ENCODE data around the gene TPST2. TPM values are rescaled to one million over a fixed set of nuclear protein-coding genes. Genes with fewer than 3 reads are reported as not detected.

Gene TPST2
- polyA plus RNA-seq, 3 donors = 62.8 to 83.8 (median 69.5) TPM

- Histone ChIP-seq H2AFZ (ENCODE audit: insufficient read depth, low read depth, low read length, poor library complexity, severe bottlenecking) (no peak overlapping the region), H3K79me2 (ENCODE audit: insufficient read depth, low read length) (peaks cover 93% of the 10 kb centered on the region), H3K36me3 (replicated peaks in 1 of 2; ENCODE audit: control insufficient read depth in 1 of 2, insufficient read depth in 2 of 2, low read length in 2 of 2) (peaks cover 9 to 40% of the 10 kb centered on the region in 2 donors), H3K4me2 (replicated peaks; ENCODE audit: extremely low read depth, low read length, poor library complexity, severe bottlenecking) (no peak overlapping the region), H3K9ac (ENCODE audit: insufficient read depth, low read length, poor library complexity, severe bottlenecking) (no peak overlapping the region), H3K27me3 (ENCODE audit: control insufficient read depth in 2 of 2, insufficient read depth in 2 of 2, low read length in 2 of 2) (no peaks in the 10 kb centered on the region), H3K4me1 (ENCODE audit: control insufficient read depth in 1 of 2, insufficient read depth in 2 of 2, low read length in 2 of 2) (peaks cover 40 to 45% of the 10 kb centered on the region in 2 donors), H3K9me3 (replicated peaks in 1 of 2; ENCODE audit: control insufficient read depth in 1 of 2, insufficient read depth in 1 of 2, low read length in 2 of 2) (no peaks in the 10 kb centered on the region), H3K4me3 (replicated peaks in 1 of 3; ENCODE audit: low read depth in 2 of 3, low read length in 3 of 3) (no peak overlapping the region), H4K20me1 (ENCODE audit: insufficient read depth, low read length) (peaks cover 92% of the 10 kb centered on the region), H3K27ac (ENCODE audit: low read depth in 1 of 2, low read length in 2 of 2) (no peak overlapping the region)
- peaks cover 67% of the 10 kb centered on the region for H3K4me1 Mint-ChIP-seq
- peaks cover 0 to 5% (median 0%) of the 10 kb centered on the region in 7 donors for H3K9me3 Mint-ChIP-seq
- H3K27ac Mint-ChIP-seq = no peak overlapping the region
- WGBS (ENCODE audit: insufficient coverage) = 100% methylated on average over 6 of the region's 8 CpGs
- TF ChIP-seq CTCF (IDR thresholded peaks at IDR 0.05) = no peak
- DNase-seq = no peak
- no peaks in the 10 kb centered on the region for H3K27me3 Mint-ChIP-seq (ENCODE audit: low read depth in 3 of 3)
- intact Hi-C loops (cut with micrococcal nuclease) = loop anchor here in 1 of 2 donors (10.0 kb wide), 1 partner anchor 93 kb away; no protein-coding TSS in a partner anchor
- H3K4me3 Mint-ChIP-seq = no peak overlapping the region
- peaks cover 37 to 73% of the 10 kb centered on the region in 2 donors for H3K36me3 Mint-ChIP-seq
These were observed 8.2 kb downstream of the TPST2 start for GRCh38 chr22:26581633-26582168.

GRCh38 chr22:26581026-26581425, 8.9 kb downstream of the TPST2 start:
- Histone ChIP-seq H3K27me3 (ENCODE audit: control insufficient read depth in 2 of 2, insufficient read depth in 2 of 2, low read length in 2 of 2) (no peaks in the 10 kb centered on the region), H3K9ac (ENCODE audit: insufficient read depth, low read length, poor library complexity, severe bottlenecking) (no peak overlapping the region), H3K4me3 (replicated peaks in 1 of 3; ENCODE audit: low read depth in 2 of 3, low read length in 3 of 3) (no peak overlapping the region), H3K36me3 (replicated peaks in 1 of 2; ENCODE audit: control insufficient read depth in 1 of 2, insufficient read depth in 2 of 2, low read length in 2 of 2) (peaks cover 9 to 40% of the 10 kb centered on the region in 2 donors), H3K4me1 (ENCODE audit: control insufficient read depth in 1 of 2, insufficient read depth in 2 of 2, low read length in 2 of 2) (peaks cover 40 to 45% of the 10 kb centered on the region in 2 donors), H3K27ac (ENCODE audit: low read depth in 1 of 2, low read length in 2 of 2) (no peak overlapping the region), H3K9me3 (replicated peaks in 1 of 2; ENCODE audit: control insufficient read depth in 1 of 2, insufficient read depth in 1 of 2, low read length in 2 of 2) (no peaks in the 10 kb centered on the region), H4K20me1 (ENCODE audit: insufficient read depth, low read length) (peaks cover 92% of the 10 kb centered on the region), H2AFZ (ENCODE audit: insufficient read depth, low read depth, low read length, poor library complexity, severe bottlenecking) (no peak overlapping the region), H3K4me2 (replicated peaks; ENCODE audit: extremely low read depth, low read length, poor library complexity, severe bottlenecking) (no peak overlapping the region), H3K79me2 (ENCODE audit: insufficient read depth, low read length) (peaks cover 87% of the 10 kb centered on the region)
- no peak overlapping the region for H3K27ac Mint-ChIP-seq
- no peak for TF ChIP-seq CTCF (IDR thresholded peaks at IDR 0.05)
- H3K36me3 Mint-ChIP-seq = peaks cover 37 to 68% of the 10 kb centered on the region in 2 donors
- H3K27me3 Mint-ChIP-seq (ENCODE audit: low read depth in 3 of 3) = peaks cover 0 to 2% (median 0%) of the 10 kb centered on the region in 3 donors
- intact Hi-C loops (cut with micrococcal nuclease) = loop anchor here in 1 of 2 donors (10.0 kb wide), 1 partner anchor 94 kb away; no protein-coding TSS in a partner anchor
- H3K4me3 Mint-ChIP-seq = no peak overlapping the region
- WGBS (ENCODE audit: insufficient coverage) = 17% methylated on average over 1 of the region's 1 CpG
- no peak for DNase-seq
- H3K4me1 Mint-ChIP-seq = peaks cover 68% of the 10 kb centered on the region
- H3K9me3 Mint-ChIP-seq = peaks cover 0 to 8% (median 0%) of the 10 kb centered on the region in 7 donors

Data from CD14-positive monocyte (primary cell).